ENCODE results near the gene CORO2B. TPM values are rescaled to one million over a fixed set of nuclear protein-coding genes. Genes with fewer than 3 reads are reported as not detected.

Gene CORO2B
- total and polyA plus RNA-seq, 8 donors: 3.0 to 27.7 (median 21.0) TPM

DNA sequence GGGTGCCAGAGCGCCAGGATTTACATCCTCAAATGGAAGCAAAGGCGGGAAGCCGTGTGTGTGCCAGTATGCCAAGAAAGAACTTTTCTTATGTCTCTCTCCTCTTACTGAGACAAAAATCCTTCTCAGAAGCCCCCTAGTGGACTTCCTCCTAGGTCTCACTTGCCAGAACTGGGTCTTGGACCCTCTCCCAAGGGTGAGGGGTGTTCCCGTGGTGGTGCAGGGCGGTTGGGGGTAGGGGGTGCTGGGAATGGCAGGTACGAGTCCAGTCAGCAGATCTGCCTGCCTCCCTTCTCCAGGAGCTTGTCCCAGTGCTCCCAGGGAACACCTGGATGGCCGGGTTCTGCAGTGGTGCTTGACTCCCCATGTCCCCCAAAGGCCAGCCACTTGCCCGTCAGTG lies 52.0 kb downstream of the CORO2B start:
- Histone ChIP-seq H3K36me3 (no peaks in the 10 kb centered on the region), H3K4me3 (no peak overlapping the region), H3K4me1 (no peaks in the 10 kb centered on the region), H3K27me3 (no peaks in the 10 kb centered on the region), H3K27ac (no peak overlapping the region), H3K9me3 (no peaks in the 10 kb centered on the region)
- ATAC-seq (no peak), DNase-seq (no peak)
- intact Hi-C loops (cut with DNase I): no loop called here
- TF ChIP-seq, protein P1, sequence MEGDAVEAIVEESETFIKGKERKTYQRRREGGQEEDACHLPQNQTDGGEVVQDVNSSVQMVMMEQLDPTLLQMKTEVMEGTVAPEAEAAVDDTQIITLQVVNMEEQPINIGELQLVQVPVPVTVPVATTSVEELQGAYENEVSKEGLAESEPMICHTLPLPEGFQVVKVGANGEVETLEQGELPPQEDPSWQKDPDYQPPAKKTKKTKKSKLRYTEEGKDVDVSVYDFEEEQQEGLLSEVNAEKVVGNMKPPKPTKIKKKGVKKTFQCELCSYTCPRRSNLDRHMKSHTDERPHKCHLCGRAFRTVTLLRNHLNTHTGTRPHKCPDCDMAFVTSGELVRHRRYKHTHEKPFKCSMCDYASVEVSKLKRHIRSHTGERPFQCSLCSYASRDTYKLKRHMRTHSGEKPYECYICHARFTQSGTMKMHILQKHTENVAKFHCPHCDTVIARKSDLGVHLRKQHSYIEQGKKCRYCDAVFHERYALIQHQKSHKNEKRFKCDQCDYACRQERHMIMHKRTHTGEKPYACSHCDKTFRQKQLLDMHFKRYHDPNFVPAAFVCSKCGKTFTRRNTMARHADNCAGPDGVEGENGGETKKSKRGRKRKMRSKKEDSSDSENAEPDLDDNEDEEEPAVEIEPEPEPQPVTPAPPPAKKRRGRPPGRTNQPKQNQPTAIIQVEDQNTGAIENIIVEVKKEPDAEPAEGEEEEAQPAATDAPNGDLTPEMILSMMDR (IDR thresholded peaks at IDR 0.05): no peak

DNA sequence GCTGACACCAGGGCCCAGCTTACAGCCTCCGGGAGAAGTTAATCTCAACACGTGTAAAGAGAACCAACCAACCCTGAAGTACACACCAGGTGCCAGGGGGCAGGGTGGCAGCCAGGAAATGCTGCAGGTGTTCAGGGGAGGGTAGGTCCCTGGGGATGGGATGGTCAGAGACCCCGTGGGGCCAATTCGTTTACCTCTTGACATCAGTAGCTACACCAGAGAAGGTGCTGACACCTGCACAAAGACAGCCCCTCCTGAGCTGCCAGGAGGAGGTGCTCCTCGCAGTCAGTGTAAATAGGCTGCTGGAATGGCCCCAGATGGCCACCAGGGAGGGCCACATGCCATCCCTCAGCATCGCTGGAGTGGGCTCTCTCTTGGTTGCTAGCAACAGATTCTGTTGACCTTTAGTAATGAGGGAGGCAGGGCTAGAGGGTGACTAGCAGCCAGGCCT lies 52.8 kb downstream of the CORO2B start:
- DNase-seq (no peak), ATAC-seq (no peak)
- Histone ChIP-seq H3K9me3 (no peaks in the 10 kb centered on the region), H3K4me1 (no peaks in the 10 kb centered on the region), H3K4me3 (no peak overlapping the region), H3K27me3 (no peaks in the 10 kb centered on the region), H3K27ac (no peak overlapping the region), H3K36me3 (no peaks in the 10 kb centered on the region)
- TF ChIP-seq, protein P1 (IDR thresholded peaks at IDR 0.05): no peak
- intact Hi-C loops (cut with DNase I): no loop called here

DNA sequence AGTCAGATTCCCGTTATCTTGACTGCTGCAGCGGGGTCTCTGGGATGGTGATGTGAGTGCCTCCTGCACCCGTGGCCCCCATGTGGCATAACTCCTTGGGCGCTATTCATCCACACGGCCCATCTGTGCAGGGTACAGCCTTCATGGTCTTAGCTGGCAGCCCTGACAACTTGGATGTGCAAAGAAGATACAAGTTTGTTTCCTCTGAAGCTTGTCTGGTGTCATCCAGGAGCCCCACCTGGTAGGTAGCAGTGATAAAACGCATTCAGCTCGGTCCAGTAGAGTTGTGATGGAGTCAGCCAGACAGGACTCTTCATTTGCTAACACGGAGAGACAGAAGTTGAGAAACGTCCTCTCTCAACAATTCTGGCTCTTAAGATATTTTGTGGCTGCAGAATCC lies 53.3 kb downstream of the CORO2B start:
- Histone ChIP-seq H3K4me3 (no peak overlapping the region), H3K27me3 (no peaks in the 10 kb centered on the region), H3K36me3 (no peaks in the 10 kb centered on the region), H3K27ac (no peak overlapping the region), H3K4me1 (no peaks in the 10 kb centered on the region), H3K9me3 (no peaks in the 10 kb centered on the region)
- no peak for ATAC-seq
- no peak for DNase-seq
- TF ChIP-seq, protein P1 (IDR thresholded peaks at IDR 0.05): no peak
- intact Hi-C loops (cut with DNase I): no loop called here

DNA sequence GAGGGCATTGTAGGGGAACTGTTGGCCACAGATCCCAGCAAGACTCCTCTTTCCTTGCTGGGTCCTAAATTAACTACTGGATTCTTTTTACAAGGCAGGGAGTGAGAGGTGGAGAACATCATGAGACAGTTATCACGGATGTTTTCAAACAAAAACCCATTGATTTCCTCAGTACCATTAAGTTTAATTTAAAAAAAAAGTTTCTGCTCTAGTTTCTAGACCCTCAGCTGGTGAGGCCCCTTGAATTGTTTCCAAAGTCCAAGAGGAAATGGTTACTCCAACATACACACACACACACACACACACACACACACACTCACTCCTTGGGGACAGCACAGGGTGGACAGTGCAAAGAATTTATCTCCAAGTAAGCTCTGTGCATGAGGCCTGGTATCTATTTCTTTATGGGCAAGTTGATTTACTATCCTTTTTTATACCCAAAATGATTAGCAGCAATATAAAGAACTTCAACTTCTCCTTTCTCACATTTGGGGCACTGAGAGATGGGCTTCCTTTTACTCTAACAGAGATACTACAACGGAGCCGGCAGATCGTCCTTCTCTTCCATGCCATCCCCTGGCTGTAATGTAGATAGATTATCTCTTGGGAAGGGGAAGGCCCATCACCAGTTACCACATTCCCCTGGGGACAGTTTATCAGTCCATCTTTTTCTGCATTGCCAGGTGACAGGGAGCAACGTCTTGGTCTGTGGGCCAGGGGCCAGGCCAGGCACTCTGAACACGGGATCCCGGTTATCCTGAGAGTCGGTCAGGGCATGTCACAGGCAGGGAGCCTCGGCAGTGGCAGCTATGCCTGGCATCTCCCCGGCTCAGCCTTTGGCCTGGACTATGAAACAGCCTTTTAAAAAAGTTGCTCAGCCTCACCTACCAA lies 54.7 kb downstream of the CORO2B start:
- TF ChIP-seq, protein P1 (IDR thresholded peaks at IDR 0.05): no peak
- DNase-seq (peak in 1 of 4 donors; percentile 63), ATAC-seq (no peak)
- Histone ChIP-seq H3K4me1 (peaks cover 0 to 3% of the 10 kb centered on the region in 2 donors), H3K27ac (no peak overlapping the region), H3K36me3 (no peaks in the 10 kb centered on the region), H3K9me3 (no peaks in the 10 kb centered on the region), H3K4me3 (no peak overlapping the region), H3K27me3 (no peaks in the 10 kb centered on the region)
- intact Hi-C loops (cut with DNase I): no loop called here

DNA sequence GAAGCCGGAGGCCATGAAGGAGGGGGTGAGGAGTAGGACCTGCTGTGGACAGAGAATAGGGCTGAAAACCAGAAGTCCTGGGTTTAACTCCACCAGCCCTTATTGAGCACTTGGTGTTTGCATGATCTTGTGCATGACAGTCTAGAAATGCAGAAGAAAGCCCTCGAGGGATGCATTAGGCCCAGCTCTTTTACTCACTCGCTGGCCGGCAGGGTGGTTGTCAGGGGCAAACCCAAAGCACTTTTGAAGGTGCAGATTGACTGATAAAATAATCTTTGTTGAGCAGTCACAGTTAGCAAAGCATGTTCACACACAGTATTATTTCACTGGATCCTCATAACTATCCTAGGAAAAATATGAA lies 55.3 kb downstream of the CORO2B start:
- Histone ChIP-seq H3K27ac (no peak overlapping the region), H3K4me1 (peaks cover 0 to 5% of the 10 kb centered on the region in 2 donors), H3K9me3 (no peaks in the 10 kb centered on the region), H3K27me3 (no peaks in the 10 kb centered on the region), H3K36me3 (no peaks in the 10 kb centered on the region), H3K4me3 (no peak overlapping the region)
- DNase-seq: no peak
- ATAC-seq: no peak
- intact Hi-C loops (cut with DNase I): no loop called here
- TF ChIP-seq, protein P1 (IDR thresholded peaks at IDR 0.05): no peak
